GM23338 (cell line): ENCODE results near the gene UBE3C. TPM values are rescaled to one million over a fixed set of nuclear protein-coding genes. Genes with fewer than 3 reads are reported as not detected.
A peak's percentile ranks its signal among the peaks of the same experiment; 100 is the strongest.

Experiments
- ATAC-seq: fragments of 200-7000 bp; cut with Tn5 transposase; 3 replicates; pipeline ENCODE4 v1.9.1; 2020
- DNase-seq: peaks from one replicate; pipeline ENCODE4 v3.0.0-alpha.2; 2015; ENCODE audit warnings: low spot score
- H2AFZ ChIP-seq: fragments of 200-600 bp; sonication (generic); 2 replicates; pipeline ENCODE4 v1.8.0; 2016; ENCODE audit warnings: antibody characterized with exemption, mild to moderate bottlenecking, moderate library complexity
- H3F3A ChIP-seq: fragments of 200-600 bp; sonication (generic); replicated peaks from 2 replicates; pipeline ENCODE4 v1.8.0; 2017; ENCODE audit warnings: antibody characterized with exemption, mixed run types, low read depth
- H3K27ac ChIP-seq: fragments of 200-600 bp; sonication (generic); 2 replicates; pipeline ENCODE4 v1.6.1; 2016; ENCODE audit warnings: low read depth
- H3K27me3 ChIP-seq: fragments of 200-600 bp; sonication (generic); 2 replicates; pipeline ENCODE4 v1.8.0; 2016; ENCODE audit warnings: mild to moderate bottlenecking, mixed run types, moderate library complexity; ENCODE audit not compliant: insufficient read depth
- H3K36me3 ChIP-seq: fragments of 200-600 bp; sonication (generic); 2 replicates; pipeline ENCODE4 v1.8.0; 2016; ENCODE audit warnings: mild to moderate bottlenecking; ENCODE audit not compliant: insufficient read depth
- H3K4me1 ChIP-seq: fragments of 200-600 bp; sonication (generic); 2 replicates; pipeline ENCODE4 v1.8.0; 2016; ENCODE audit warnings: mild to moderate bottlenecking, moderate library complexity; ENCODE audit not compliant: insufficient read depth
- H3K4me2 ChIP-seq: fragments of 200-600 bp; sonication (generic); 2 replicates; pipeline ENCODE4 v1.7.1; 2017; ENCODE audit warnings: mixed run types
- H3K4me3 ChIP-seq: fragments of 200-600 bp; sonication (generic); 2 replicates; pipeline ENCODE4 v1.6.1; 2016; ENCODE audit warnings: mixed run types
- H3K79me2 ChIP-seq: fragments of 200-600 bp; sonication (generic); replicated peaks from 2 replicates; pipeline ENCODE4 v1.8.0; 2017; ENCODE audit warnings: mild to moderate bottlenecking; ENCODE audit not compliant: insufficient read depth
- H3K9me2 ChIP-seq: fragments of 200-600 bp; sonication (generic); 2 replicates; pipeline ENCODE4 v1.8.0; 2017; ENCODE audit not compliant: insufficient read depth
- H4K20me1 ChIP-seq: fragments of 200-600 bp; sonication (generic); replicated peaks from 2 replicates; pipeline ENCODE4 v1.8.0; 2017; ENCODE audit warnings: mild to moderate bottlenecking; ENCODE audit not compliant: insufficient read depth
- H3K27ac Mint-ChIP-seq: 2 replicates; pipeline ENCODE4 v1.8.0; 2020; ENCODE audit warnings: inconsistent platforms, mild to moderate bottlenecking, moderate library complexity, mixed read lengths
- H3K27me3 Mint-ChIP-seq: 3 replicates; pipeline ENCODE4 v1.8.0; 2022; ENCODE audit warnings: low read depth, mild to moderate bottlenecking, moderate library complexity, mixed read lengths, inconsistent platforms; ENCODE audit not compliant: insufficient read depth, poor library complexity
- H3K36me3 Mint-ChIP-seq: 3 replicates; pipeline ENCODE4 v1.8.0; 2021; ENCODE audit warnings: low read depth, mild to moderate bottlenecking, inconsistent platforms, moderate library complexity, mixed read lengths
- H3K4me1 Mint-ChIP-seq: 3 replicates; pipeline ENCODE4 v1.8.0; 2020; ENCODE audit warnings: mild to moderate bottlenecking, inconsistent platforms, mixed read lengths
- H3K4me3 Mint-ChIP-seq: 3 replicates; pipeline ENCODE4 v1.8.0; 2021; ENCODE audit warnings: moderate library complexity, mild to moderate bottlenecking, inconsistent platforms, mixed read lengths
- H3K9me3 Mint-ChIP-seq: 3 replicates; pipeline ENCODE4 v1.8.0; 2020; ENCODE audit warnings: moderate library complexity, mild to moderate bottlenecking, inconsistent platforms, mixed read lengths
- CREB1 ChIP-seq: fragments of 250-450 bp; sonication (Bioruptor Pico); IDR thresholded peaks from 2 replicates; pipeline ENCODE4 v1.5.0; 2020; ENCODE audit warnings: low read depth, mild to moderate bottlenecking, moderate library complexity
- CTCF ChIP-seq, 2 experiments: fragments of 200-600 bp in 1 of 2; sonication (generic) in 1 of 2; conservative IDR thresholded peaks; 2 replicates each; pipeline versions ENCODE4 v1.5.1 to v1.6.1; 2016 to 2017; ENCODE audit warnings: antibody characterized with exemption in 2 of 2, low read depth in 2 of 2, mild to moderate bottlenecking in 2 of 2, moderate library complexity in 1 of 2
- ETS1 ChIP-seq: IDR thresholded peaks from 2 replicates; pipeline ENCODE4 v1.6.1; 2016; ENCODE audit warnings: antibody characterized with exemption
- JUNB ChIP-seq: IDR thresholded peaks from one replicate; pipeline ENCODE4 v1.6.1; 2016; ENCODE audit warnings: antibody characterized with exemption; ENCODE audit not compliant: unreplicated experiment
- NANOG ChIP-seq: IDR thresholded peaks from 2 replicates; pipeline ENCODE4 v1.6.1; 2016; ENCODE audit warnings: antibody characterized with exemption, borderline replicate concordance
- POLR2AphosphoS5 ChIP-seq: IDR thresholded peaks from 2 replicates; pipeline ENCODE4 v1.6.1; 2016; ENCODE audit warnings: antibody characterized with exemption, low read depth
- STAT1 ChIP-seq: IDR thresholded peaks from one replicate; pipeline ENCODE4 v1.6.1; 2016; ENCODE audit warnings: antibody characterized with exemption; ENCODE audit not compliant: unreplicated experiment
- ZNF331 ChIP-seq: fragments of 250-450 bp; sonication (Bioruptor Pico); IDR thresholded peaks from 2 replicates; pipeline ENCODE4 v1.5.0; 2020; ENCODE audit warnings: low read depth, mild to moderate bottlenecking, moderate library complexity
- ZNF462 ChIP-seq: fragments of 250-450 bp; sonication (Bioruptor Pico); IDR thresholded peaks from 2 replicates; pipeline ENCODE4 v1.5.0; 2020; ENCODE audit warnings: mild to moderate bottlenecking, moderate library complexity
- polyA plus RNA-seq: library from polyadenylated mRNA; unstranded; fragments of >200 nt; fragmentation: Nextera tagmentation; extraction: Ambion mirVana; gene quantifications from 2 replicates; pipeline ENCODE4 v1.2.1, GENCODE V29; 2016
- total RNA-seq: library from RNA; depleted of rRNA; stranded (reverse); fragments of >200 nt; shearing (Covaris generic); gene quantifications from 2 replicates; pipeline ENCODE4 v1.2.3, GENCODE V29; 2014

The UBE3C gene
- total and polyA plus RNA-seq, 2 experiments from 2014 or later = 16.8 to 76.9 TPM

DNA sequence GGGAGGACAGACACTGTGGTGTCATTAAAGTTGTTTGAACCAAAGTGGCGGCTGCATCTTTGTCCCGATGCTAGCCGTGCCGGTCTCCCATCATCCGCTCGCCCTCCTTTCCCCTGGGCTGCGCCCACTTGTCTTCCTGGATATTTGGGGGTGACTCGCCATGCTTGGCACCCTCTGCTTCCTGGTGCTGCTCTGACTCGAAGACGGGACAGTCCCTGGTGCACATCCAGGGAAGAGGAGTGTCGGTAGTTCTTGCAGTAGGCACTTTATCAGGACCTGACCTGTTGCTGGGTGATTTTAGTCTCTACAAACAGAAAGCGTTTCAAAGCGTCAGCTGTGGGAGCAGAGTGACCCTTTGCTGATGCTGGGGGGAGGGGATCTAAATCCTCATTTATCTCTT lies 129.8 kb downstream of the UBE3C start (continued):
- no peak for TF ChIP-seq NANOG

DNA sequence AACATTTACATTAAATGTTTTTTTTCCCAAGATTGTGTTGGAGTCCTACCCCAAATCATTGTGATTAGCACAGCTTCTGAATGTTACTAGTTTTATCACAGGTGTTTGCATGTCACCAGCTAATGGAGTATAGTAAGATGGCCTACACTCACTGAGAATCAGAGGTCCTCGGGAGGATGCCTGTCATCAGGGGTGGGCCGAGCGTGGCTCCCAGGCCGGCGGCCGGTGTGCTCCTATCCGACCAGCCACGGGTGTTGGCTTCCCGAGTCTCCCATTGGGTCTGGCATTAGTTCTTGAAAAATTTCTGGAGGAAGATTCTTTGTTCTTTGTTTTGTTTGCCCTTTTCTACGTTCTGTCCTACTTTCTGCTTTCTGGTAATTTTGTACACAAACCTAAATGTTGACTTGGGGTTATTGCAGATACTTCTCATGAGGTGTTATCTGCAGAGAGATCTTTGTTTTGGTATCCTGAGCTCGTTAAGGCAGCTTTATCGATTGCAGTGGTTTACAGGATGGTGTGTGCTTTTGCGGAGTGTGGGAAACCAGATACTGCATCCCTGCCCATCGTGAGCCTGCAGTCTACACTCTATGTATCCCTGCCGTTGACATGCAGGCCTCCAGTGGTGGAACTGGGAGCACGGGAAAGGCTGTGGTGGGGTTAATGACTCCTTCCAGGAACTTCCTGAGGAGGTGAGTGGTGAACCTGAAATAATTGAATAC lies 130.8 kb downstream of the UBE3C start:
- Histone ChIP-seq H3K4me3 (no peak overlapping the region), H3K27ac (peak overlapping the region; percentile 72; the same call in 1 of the 2 replicates), H3F3A (peaks cover 32% of the 10 kb centered on the region; the same call in 1 of the 2 replicates), H3K4me1 (peaks cover 5% of the 10 kb centered on the region; the same call in 1 of the 2 replicates), H3K9me2 (no peaks in the 10 kb centered on the region), H3K36me3 (peaks cover 6% of the 10 kb centered on the region; the same call in 1 of the 2 replicates), H4K20me1 (0 out of 2 replicates have a peak, but pooled peaks cover 9% of the 10 kb centered on the region), H3K27me3 (no peaks in the 10 kb centered on the region), H3K4me2 (no peak overlapping the region), H3K79me2 (no peaks in the 10 kb centered on the region), H2AFZ (no peak overlapping the region)
- no peak for TF ChIP-seq CTCF (conservative IDR thresholded peaks at IDR 0.05; ENCODE audit: low read depth in 2 of 2)
- TF ChIP-seq NANOG = no peak
- TF ChIP-seq ETS1 = no peak
- TF ChIP-seq ZNF331 (CRISPR knock-in tag) = no peak
- no peak for TF ChIP-seq JUNB
- no peak for TF ChIP-seq STAT1
- TF ChIP-seq POLR2AphosphoS5 = no peak
- no peak for TF ChIP-seq ZNF462
- no peak for TF ChIP-seq CREB1 (CRISPR knock-in tag)
- no peak for DNase-seq
- Mint-ChIP-seq H3K9me3 (no peaks in the 10 kb centered on the region), H3K4me3 (no peak overlapping the region), H3K4me1 (peaks cover 10% of the 10 kb centered on the region), H3K27me3 (peaks cover 7% of the 10 kb centered on the region), H3K36me3 (peaks cover 28% of the 10 kb centered on the region), H3K27ac (no peak overlapping the region)
- no peak for ATAC-seq
